Measurements from ENCODE around the gene MAD1L1.
"Not testable (repeated sequence)": the region's sequence is repeated elsewhere in the genome, so short reads cannot be mapped to it uniquely, and the experiment has no call there.

Gene MAD1L1

GRCh38 chr7:1930381-1931065 lies 302.2 kb downstream of the MAD1L1 start:
- DNase-seq: no peak

- DNase-seq: not testable (repeated sequence)
Measured at GRCh38 chr7:1929349-1929925, 303.3 kb downstream of the MAD1L1 start.

GRCh38 chr7:1928645-1929348 lies 303.9 kb downstream of the MAD1L1 start:
- no peak for DNase-seq

- DNase-seq: no peak
Measured at GRCh38 chr7:1927937-1928644, 304.7 kb downstream of the MAD1L1 start.

GRCh38 chr7:1926908-1927306 lies 305.8 kb downstream of the MAD1L1 start:
- DNase-seq: no peak

GRCh38 chr7:1925973-1926907 lies 306.5 kb downstream of the MAD1L1 start:
- DNase-seq: peak; percentile 26

- no peak for DNase-seq
Measured at GRCh38 chr7:1925349-1925748, 307.4 kb downstream of the MAD1L1 start.

- no peak for DNase-seq
Measured at GRCh38 chr7:1924258-1924817, 308.4 kb downstream of the MAD1L1 start.

DNA sequence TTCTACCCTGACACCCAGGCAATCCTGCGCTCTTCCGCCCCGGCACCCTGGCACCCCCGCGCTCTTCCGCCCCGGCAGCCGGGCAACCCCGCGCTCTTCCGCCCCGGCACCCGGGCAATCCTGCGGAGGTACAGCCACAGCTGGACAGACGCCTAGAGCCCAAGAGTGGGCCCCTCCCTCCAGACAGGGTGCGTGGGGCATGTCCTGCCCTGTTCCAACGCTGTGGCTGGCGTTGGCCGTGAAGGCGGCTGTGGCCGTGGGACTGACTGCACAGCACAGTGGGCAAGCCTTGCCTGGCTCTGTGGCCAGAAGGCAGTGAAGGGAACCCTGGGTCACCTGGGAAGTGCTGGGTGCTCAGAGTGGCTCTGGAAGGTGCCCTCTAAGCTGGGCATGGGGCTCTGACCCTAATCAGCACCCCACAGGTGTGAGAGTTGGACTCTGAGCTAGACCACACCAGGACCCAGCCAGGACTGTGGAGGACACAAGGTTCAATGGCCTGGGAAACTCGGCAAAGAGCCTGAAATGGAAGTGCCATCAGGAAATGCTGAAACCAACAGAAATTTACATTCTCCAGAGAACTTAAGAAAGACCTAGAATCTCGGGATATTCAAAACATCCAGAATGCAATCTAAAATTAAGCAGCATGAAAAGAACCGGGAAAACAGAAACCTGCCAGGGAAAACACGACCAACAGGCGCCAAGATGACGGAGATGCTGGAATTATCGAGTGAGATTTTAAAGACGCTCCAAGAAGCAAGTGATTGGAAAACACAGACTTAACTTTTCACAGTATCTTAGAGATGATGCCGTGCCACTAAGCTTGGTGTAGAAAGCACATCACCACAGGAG lies 309.1 kb downstream of the MAD1L1 start:
- DNase-seq: no peak

- no peak for DNase-seq
Measured at GRCh38 chr7:1922870-1923236, 309.9 kb downstream of the MAD1L1 start.

GRCh38 chr7:1922071-1922869 lies 310.5 kb downstream of the MAD1L1 start:
- peak; percentile 74 for DNase-seq

DNA sequence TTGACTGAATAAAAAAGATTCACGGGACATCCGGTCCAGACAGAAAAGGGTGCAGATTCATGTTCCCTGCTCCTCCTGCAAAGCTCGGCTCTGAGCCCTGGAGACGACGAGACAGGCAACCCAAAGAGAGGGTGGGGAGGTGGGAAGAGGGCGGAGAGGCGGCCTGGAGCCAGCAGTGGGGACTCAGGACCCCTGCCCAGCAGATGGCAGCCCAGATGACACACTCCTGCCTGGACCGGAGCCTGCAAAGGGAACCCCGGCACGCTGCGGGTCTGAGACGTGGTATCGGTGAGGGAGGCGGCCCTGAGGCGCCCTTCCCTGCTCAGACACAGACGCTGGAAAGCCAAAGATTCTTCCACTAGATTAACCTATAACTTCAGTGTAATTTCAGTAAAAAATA lies 311.9 kb downstream of the MAD1L1 start:
- DNase-seq: no peak

DNA sequence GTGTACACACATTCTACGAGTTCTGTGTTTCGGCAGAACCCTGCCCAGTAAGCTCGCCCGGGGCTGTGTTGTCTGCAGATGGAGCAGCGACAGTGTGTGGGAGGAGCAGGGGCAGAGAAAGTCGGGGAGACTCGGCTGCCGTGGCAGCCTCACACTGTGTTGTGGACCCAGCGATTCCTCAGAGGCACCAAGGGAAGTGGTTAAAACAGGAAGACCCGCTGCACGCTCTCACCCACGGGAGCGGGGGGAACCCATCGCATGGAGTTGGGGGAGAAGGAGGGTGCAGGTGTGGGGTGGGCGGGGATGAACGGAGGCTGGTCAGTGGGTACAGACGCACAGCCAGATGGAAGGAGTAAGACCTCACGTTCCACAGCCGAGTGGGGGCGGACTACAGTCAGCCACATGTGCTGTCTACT lies 312.5 kb downstream of the MAD1L1 start:
- DNase-seq: peak; percentile 44

GRCh38 chr7:1919539-1920265 lies 313.0 kb downstream of the MAD1L1 start:
- no peak for DNase-seq

DNA sequence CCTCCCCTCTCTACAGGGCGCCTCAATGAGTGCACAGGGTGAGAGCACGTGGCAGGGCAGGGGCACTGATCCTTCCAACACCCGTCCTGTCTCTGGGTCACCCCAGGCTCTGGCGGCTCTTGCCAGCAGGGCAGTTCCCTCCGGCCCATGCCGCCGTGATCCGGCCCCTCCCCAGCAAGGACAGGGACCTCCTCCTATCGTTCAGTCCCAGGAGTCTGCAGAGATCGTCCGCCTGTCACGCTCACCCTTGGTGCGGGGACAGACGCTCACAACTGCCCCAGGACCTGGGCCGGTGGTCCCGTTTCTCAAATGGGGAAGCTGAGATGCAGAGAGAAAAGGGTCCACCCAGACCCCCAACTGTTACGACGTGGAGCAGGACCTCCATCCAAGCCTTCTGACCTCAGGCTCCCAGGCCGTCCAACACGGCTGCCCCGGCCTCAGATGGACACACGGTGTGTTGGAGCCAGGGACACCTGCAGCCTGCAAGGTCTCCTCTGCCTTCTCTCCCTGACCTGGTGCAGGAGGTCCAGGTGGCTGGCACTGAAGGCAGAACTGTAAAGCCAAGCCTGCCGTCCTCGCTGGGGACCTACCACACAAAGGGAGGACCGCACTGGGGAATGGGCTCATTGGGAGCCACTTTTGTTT lies 313.7 kb downstream of the MAD1L1 start:
- DNase-seq: no peak

DNA sequence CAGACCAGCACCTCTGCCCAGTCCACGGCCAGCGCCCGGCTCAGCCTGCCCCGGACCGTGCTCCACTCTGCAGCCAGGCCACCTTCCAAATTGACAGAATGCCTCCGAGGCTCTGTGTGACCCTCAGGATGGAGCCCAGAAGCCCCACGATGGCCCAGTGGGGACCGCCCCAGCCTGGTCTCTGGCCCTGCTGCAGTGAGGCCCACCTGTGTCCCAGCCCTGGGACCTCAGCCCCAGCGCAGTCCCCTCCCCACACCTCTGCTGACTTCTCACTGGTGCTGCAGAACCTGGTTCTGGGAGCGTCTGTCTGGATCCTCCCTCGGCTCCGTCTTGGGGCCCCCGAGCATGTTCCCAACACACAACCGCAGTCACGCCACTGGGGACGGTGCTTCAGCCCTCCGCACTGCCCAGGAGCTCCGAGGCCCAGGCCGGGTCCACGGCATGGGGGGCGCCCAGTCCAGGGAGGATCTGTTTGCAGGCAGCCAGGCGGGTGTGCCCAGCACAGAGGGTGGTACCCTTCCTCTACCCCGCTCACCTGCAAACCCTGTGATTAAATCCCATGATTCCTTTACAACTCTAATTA lies 314.6 kb downstream of the MAD1L1 start:
- DNase-seq: no peak

GRCh38 chr7:1917221-1918062 lies 315.3 kb downstream of the MAD1L1 start:
- no peak for DNase-seq

GRCh38 chr7:1916601-1916970 lies 316.2 kb downstream of the MAD1L1 start:
- DNase-seq: no peak
